ENCODE measurements around the gene ENG. TPM values are rescaled to one million over a fixed set of nuclear protein-coding genes. Genes with fewer than 3 reads are reported as not detected.

ENG gene
- total and polyA plus RNA-seq, 2 of the 8 experiments (the other 6 are each of a cell fraction or from before 2014, with no cell fraction given) = 1.8 to 4.4 TPM

GRCh38 chr9:127854184-127854806 is at the start of gene ENG (continued):
- TF ChIP-seq KDM4A (IDR thresholded peaks at IDR 0.05; ENCODE audit: low read depth, low read length, severe bottlenecking) (no peak), ASH2L (IDR thresholded peaks at IDR 0.05; ENCODE audit: low read length) (no peak), POU5F1 (IDR thresholded peaks at IDR 0.05; ENCODE audit: low read depth, low read length) (no peak), PHF8 (conservative IDR thresholded peaks at IDR 0.05; ENCODE audit: low read depth, low read length) (no peak), SRF (IDR thresholded peaks at IDR 0.05; ENCODE audit: low read depth, low read length) (no peak), SP1 (IDR thresholded peaks at IDR 0.05; ENCODE audit: low read depth, low read length) (no peak)
